ENCODE measurements around the gene IL26. TPM values are rescaled to one million over a fixed set of nuclear protein-coding genes. Genes with fewer than 3 reads are reported as not detected.

IL26 gene
- polyA plus RNA-seq, 1 donor (not counting 4 experiments of a cell fraction or from before 2014, with no cell fraction given) = not detected

GRCh38 chr12:68199127-68199526 lies 26.5 kb downstream of the IL26 start:
- dilution Hi-C loops (cut with MboI; ENCODE audit: extremely low pct_ligation_motif_present, low sequenced_read_pairs) = no loop called here
- Histone ChIP-seq H4K20me1 (ENCODE audit: control insufficient read depth, extremely low read depth, insufficient read depth, low read length) (no peaks in the 10 kb centered on the region), H3K9ac (ENCODE audit: control insufficient read depth, extremely low read depth, insufficient read depth, low read length) (no peak overlapping the region), H3K27ac (ENCODE audit: control insufficient read depth, insufficient read depth, low read length) (no peak overlapping the region), H3K9me1 (ENCODE audit: control insufficient read depth, extremely low read depth, insufficient read depth, low read length) (no peaks in the 10 kb centered on the region), H3K36me3 (ENCODE audit: control insufficient read depth in 2 of 2, extremely low read depth in 1 of 2, insufficient read depth in 2 of 2, low read length in 2 of 2) (no peaks in the 10 kb centered on the region), H3K79me2 (ENCODE audit: control insufficient read depth, insufficient read depth, low read length) (no peaks in the 10 kb centered on the region), H3K4me2 (ENCODE audit: control insufficient read depth, extremely low read depth, insufficient read depth, low read depth, low read length) (no peak overlapping the region), H3K9me3 (ENCODE audit: control insufficient read depth, low read depth, low read length) (no peaks in the 10 kb centered on the region), H3K27me3 (ENCODE audit: control insufficient read depth, extremely low read depth, insufficient read depth, low read length) (peaks cover 18% of the 10 kb centered on the region), H3K4me1 (ENCODE audit: control insufficient read depth, extremely low read depth, insufficient read depth, low read length) (no peaks in the 10 kb centered on the region), H3K4me3 (ENCODE audit: control insufficient read depth in 2 of 3, extremely low read depth in 1 of 3, insufficient read depth in 2 of 3, low read depth in 1 of 3, low read length in 3 of 3) (no peak overlapping the region), H2AFZ (ENCODE audit: control insufficient read depth, low read length) (no peak overlapping the region)
- TF ChIP-seq EZH2 (IDR thresholded peaks at IDR 0.05; ENCODE audit: low read length) = no peak
- no peak for TF ChIP-seq CTCF (optimal IDR thresholded peaks at IDR 0.05 in 1 of 3, IDR thresholded peaks at IDR 0.05 in 1 of 3, conservative IDR thresholded peaks at IDR 0.05 in 1 of 3; ENCODE audit: extremely low read depth in 1 of 3, insufficient read depth in 2 of 3, low read length in 3 of 3)
- DNase-seq (ENCODE audit: low read depth, low spot score) (no peak), FAIRE-seq (no peak)

GRCh38 chr12:68198507-68199086 lies 27.0 kb downstream of the IL26 start:
- Histone ChIP-seq H3K9me3 (ENCODE audit: control insufficient read depth, low read depth, low read length) (no peaks in the 10 kb centered on the region), H4K20me1 (ENCODE audit: control insufficient read depth, extremely low read depth, insufficient read depth, low read length) (no peaks in the 10 kb centered on the region), H3K4me2 (ENCODE audit: control insufficient read depth, extremely low read depth, insufficient read depth, low read depth, low read length) (no peak overlapping the region), H3K79me2 (ENCODE audit: control insufficient read depth, insufficient read depth, low read length) (no peaks in the 10 kb centered on the region), H3K9ac (ENCODE audit: control insufficient read depth, extremely low read depth, insufficient read depth, low read length) (no peak overlapping the region), H3K27me3 (ENCODE audit: control insufficient read depth, extremely low read depth, insufficient read depth, low read length) (peaks cover 22% of the 10 kb centered on the region), H3K4me1 (ENCODE audit: control insufficient read depth, extremely low read depth, insufficient read depth, low read length) (no peaks in the 10 kb centered on the region), H3K4me3 (ENCODE audit: control insufficient read depth in 2 of 3, extremely low read depth in 1 of 3, insufficient read depth in 2 of 3, low read depth in 1 of 3, low read length in 3 of 3) (no peak overlapping the region), H3K9me1 (ENCODE audit: control insufficient read depth, extremely low read depth, insufficient read depth, low read length) (no peaks in the 10 kb centered on the region), H2AFZ (ENCODE audit: control insufficient read depth, low read length) (no peak overlapping the region), H3K27ac (ENCODE audit: control insufficient read depth, insufficient read depth, low read length) (no peak overlapping the region), H3K36me3 (ENCODE audit: control insufficient read depth in 2 of 2, extremely low read depth in 1 of 2, insufficient read depth in 2 of 2, low read length in 2 of 2) (no peaks in the 10 kb centered on the region)
- FAIRE-seq (no peak), DNase-seq (ENCODE audit: low read depth, low spot score) (no peak)
- dilution Hi-C loops (cut with MboI; ENCODE audit: extremely low pct_ligation_motif_present, low sequenced_read_pairs) = no loop called here
- TF ChIP-seq EZH2 (IDR thresholded peaks at IDR 0.05; ENCODE audit: low read length) (no peak), CTCF (optimal IDR thresholded peaks at IDR 0.05 in 1 of 3, IDR thresholded peaks at IDR 0.05 in 1 of 3, conservative IDR thresholded peaks at IDR 0.05 in 1 of 3; ENCODE audit: extremely low read depth in 1 of 3, insufficient read depth in 2 of 3, low read length in 3 of 3) (no peak)
